Left lung (tissue), 10 donors: Measurements from ENCODE around the gene NR5A2. TPM values are rescaled to one million over a fixed set of nuclear protein-coding genes. Genes with fewer than 3 reads are reported as not detected.

Experiments used
- ATAC-seq: fragments of 200-7000 bp; cut with Tn5 transposase; one replicate; pipeline ENCODE4 v1.9.1; 2020; ENCODE audit warnings: moderate library complexity
- DNase-seq, 4 donors: peaks; one replicate each; pipeline ENCODE4 v3.0.0-alpha.2; 2013 to 2020
- H3K27ac ChIP-seq, 2 donors: fragments of 200-600 bp; sonication (generic) in 1 of 2; one replicate each; pipeline versions ENCODE4 v1.5.0 to v1.8.0; 2020 to 2021
- H3K27me3 ChIP-seq, 2 donors: fragments of 200-600 bp; sonication (generic) in 1 of 2; one replicate each; pipeline versions ENCODE4 v1.5.0 to v1.8.0; 2020 to 2021
- H3K36me3 ChIP-seq, 2 donors: fragments of 200-600 bp; sonication (generic) in 1 of 2; one replicate each; pipeline versions ENCODE4 v1.5.0 to v1.8.0; 2020 to 2021
- H3K4me1 ChIP-seq, 2 donors: fragments of 200-600 bp; one replicate each; pipeline ENCODE4 v1.8.0; 2021
- H3K4me3 ChIP-seq, 2 donors: fragments of 200-600 bp; sonication (generic) in 1 of 2; one replicate each; pipeline versions ENCODE4 v1.5.0 to v1.8.0; 2020 to 2021; ENCODE audit warnings: mild to moderate bottlenecking in 1 of 2
- H3K9me3 ChIP-seq, 2 donors: fragments of 200-600 bp; sonication (generic) in 1 of 2; one replicate each; pipeline versions ENCODE4 v1.5.0 to v1.8.0; 2020 to 2021
- intact Hi-C, 2 donors: fragments of 100-400 bp; cut with DNase I; formaldehyde crosslinking; loops; one replicate each; pipeline versions ENCODE4 v1.11.2 to v1.14.2; 2022
- polyA plus RNA-seq, 6 donors: library from polyadenylated mRNA; unstranded; fragments of 120-200 nt; gene quantifications; one replicate each; pipeline ENCODE4 v1.2.1, GENCODE V29; 2013; ENCODE audit not compliant: insufficient read length in 6 of 6
- total RNA-seq, 2 donors: library from RNA; stranded (reverse); fragmentation: NEBNext Ultra II Directional; extraction: Animal tissue kit (Norgen Biotek cat#: 25700); gene quantifications; one replicate each; pipeline ENCODE4 v1.2.1, GENCODE V29; 2021
- TF ChIP-seq, protein P1 (sequence below), 2 donors: fragments of 200-600 bp; sonication (generic) in 1 of 2; IDR thresholded peaks; one replicate each; pipeline versions ENCODE4 v1.5.0 to v1.8.0; 2021; ENCODE audit warnings: antibody characterized with exemption in 2 of 2
- donor health status: DM: no; HTN: yes; CAD: no.
- donor health status: DM: no; HTN: no; CAD: no.

The NR5A2 gene
- total and polyA plus RNA-seq, 8 donors: 2.8 to 10.7 (median 8.2) TPM

DNA sequence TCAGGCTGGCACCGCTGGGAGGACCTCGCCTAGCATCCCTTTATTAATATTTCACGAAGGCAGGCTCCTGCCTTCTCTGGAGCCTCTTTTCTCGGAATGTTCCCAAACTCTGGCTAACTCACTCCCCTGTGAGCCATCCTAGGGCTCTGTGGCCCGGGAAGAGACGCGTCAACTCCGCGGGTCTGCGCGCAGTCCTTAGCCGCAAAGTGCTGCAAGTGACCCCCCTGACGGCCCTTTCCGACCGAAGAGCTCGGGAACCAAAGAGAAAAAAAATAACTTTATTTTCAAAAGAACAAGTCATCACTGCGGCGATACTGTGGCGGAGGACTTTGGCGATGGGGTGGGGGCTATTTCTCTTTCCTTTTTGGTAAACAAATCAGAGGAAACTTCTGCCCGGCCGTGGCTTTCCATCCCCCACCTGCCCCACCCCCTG, 14.6 kb downstream of the NR5A2 start:
- H3K4me1 ChIP-seq: peaks cover 13 to 37% of the 10 kb centered on the region in 2 donors
- TF ChIP-seq, protein P1, sequence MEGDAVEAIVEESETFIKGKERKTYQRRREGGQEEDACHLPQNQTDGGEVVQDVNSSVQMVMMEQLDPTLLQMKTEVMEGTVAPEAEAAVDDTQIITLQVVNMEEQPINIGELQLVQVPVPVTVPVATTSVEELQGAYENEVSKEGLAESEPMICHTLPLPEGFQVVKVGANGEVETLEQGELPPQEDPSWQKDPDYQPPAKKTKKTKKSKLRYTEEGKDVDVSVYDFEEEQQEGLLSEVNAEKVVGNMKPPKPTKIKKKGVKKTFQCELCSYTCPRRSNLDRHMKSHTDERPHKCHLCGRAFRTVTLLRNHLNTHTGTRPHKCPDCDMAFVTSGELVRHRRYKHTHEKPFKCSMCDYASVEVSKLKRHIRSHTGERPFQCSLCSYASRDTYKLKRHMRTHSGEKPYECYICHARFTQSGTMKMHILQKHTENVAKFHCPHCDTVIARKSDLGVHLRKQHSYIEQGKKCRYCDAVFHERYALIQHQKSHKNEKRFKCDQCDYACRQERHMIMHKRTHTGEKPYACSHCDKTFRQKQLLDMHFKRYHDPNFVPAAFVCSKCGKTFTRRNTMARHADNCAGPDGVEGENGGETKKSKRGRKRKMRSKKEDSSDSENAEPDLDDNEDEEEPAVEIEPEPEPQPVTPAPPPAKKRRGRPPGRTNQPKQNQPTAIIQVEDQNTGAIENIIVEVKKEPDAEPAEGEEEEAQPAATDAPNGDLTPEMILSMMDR (IDR thresholded peaks at IDR 0.05): no peak
- H3K36me3 ChIP-seq: no peaks in the 10 kb centered on the region
- peaks cover 97 to 100% of the 10 kb centered on the region in 2 donors for H3K27me3 ChIP-seq
- ATAC-seq: no peak
- H3K4me3 ChIP-seq: peak overlapping the region in 1 of 2 donors; percentile 50
- H3K9me3 ChIP-seq: no peaks in the 10 kb centered on the region
- intact Hi-C loops: no loop called here
- H3K27ac ChIP-seq: peak overlapping the region; percentile 33 to 57
- DNase-seq: no peak

DNA sequence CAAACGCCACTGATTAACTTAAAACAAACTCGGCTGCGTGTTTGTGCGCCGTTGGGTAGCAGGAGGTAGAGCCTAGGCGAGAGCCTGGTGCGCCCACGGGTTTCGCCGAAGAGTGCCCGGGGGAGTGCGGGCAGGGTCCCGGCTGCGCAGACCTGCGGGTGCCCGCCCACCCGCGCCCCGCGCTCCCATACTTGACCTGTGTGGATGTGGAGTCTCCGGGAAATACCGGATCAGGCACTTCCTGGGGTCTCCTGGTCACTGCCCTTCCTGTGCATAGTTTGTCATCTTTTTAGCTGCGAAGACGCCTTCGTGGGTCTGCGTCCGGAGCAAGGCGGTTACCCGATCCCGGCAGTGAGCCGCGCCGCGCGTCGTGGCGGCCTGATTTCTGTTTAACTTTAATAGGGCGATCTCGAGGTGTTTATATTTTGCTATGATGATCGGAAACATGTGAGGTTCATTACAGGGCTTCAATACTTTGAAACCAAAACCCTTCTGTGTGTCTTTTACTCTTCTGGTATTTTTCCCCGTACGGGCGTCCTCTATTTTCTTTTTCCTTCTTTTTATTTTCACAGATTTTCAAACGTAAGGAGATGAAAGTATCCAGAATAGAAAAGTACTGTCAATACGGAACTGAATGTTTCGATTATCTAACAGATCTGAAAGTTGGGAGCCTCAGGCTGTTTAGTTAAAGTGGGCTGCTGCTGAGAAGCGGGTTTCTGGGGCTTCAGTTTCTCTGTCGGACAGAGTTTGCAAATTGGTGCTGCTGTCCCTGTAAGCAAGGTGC, 15.2 kb downstream of the NR5A2 start:
- intact Hi-C loops: no loop called here
- ATAC-seq (no peak), DNase-seq (no peak)
- no peaks in the 10 kb centered on the region for H3K9me3 ChIP-seq
- H3K4me3 ChIP-seq: peak overlapping the region; percentile 5 to 50
- H3K4me1 ChIP-seq: peaks cover 13 to 37% of the 10 kb centered on the region in 2 donors
- peak overlapping the region; percentile 33 to 57 for H3K27ac ChIP-seq
- H3K27me3 ChIP-seq: peaks cover 94 to 100% of the 10 kb centered on the region in 2 donors
- TF ChIP-seq, protein P1 (IDR thresholded peaks at IDR 0.05): no peak
- H3K36me3 ChIP-seq: no peaks in the 10 kb centered on the region

DNA sequence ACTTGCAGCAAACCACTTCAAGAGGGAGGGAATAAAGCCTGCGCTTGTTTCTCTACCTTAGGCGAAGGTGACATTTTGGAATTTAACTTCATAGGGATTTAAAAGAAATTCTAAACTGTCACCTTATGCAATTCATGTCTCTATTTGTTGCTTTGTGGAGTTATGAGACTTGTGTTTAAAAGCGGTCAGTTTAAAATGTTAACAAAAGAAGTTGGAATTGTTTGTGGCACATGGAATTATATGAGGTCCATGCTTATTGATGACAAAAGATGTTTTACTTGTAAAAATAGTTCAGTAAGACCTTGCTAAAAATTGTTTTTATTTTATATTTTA, 15.8 kb downstream of the NR5A2 start:
- ATAC-seq: no peak
- TF ChIP-seq, protein P1 (IDR thresholded peaks at IDR 0.05): no peak
- intact Hi-C loops: no loop called here
- no peak for DNase-seq
- H3K36me3 ChIP-seq: no peaks in the 10 kb centered on the region
- no peaks in the 10 kb centered on the region for H3K9me3 ChIP-seq
- H3K4me1 ChIP-seq: peaks cover 13 to 37% of the 10 kb centered on the region in 2 donors
- H3K27ac ChIP-seq: no peak overlapping the region
- H3K27me3 ChIP-seq: peaks cover 91 to 96% of the 10 kb centered on the region in 2 donors
- H3K4me3 ChIP-seq: peak overlapping the region; percentile 5 to 50

- intact Hi-C loops: no loop called here
- Histone ChIP-seq H3K9me3 (no peaks in the 10 kb centered on the region), H3K27ac (no peak overlapping the region), H3K27me3 (peaks cover 66 to 71% of the 10 kb centered on the region in 2 donors), H3K4me3 (no peak overlapping the region), H3K36me3 (no peaks in the 10 kb centered on the region), H3K4me1 (peaks cover 0 to 11% of the 10 kb centered on the region in 2 donors)
- DNase-seq (no peak), ATAC-seq (no peak)
- TF ChIP-seq, protein P1 (IDR thresholded peaks at IDR 0.05): no peak
These were observed 18.6 kb downstream of the NR5A2 start for GRCh38 chr1:200046115-200046514.

GRCh38 chr1:200048244-200048643, 20.7 kb downstream of the NR5A2 start:
- no peak overlapping the region for H3K4me3 ChIP-seq
- no peak overlapping the region for H3K27ac ChIP-seq
- H3K4me1 ChIP-seq: no peaks in the 10 kb centered on the region
- H3K9me3 ChIP-seq: no peaks in the 10 kb centered on the region
- TF ChIP-seq, protein P1 (IDR thresholded peaks at IDR 0.05): no peak
- intact Hi-C loops: no loop called here
- peaks cover 46 to 52% of the 10 kb centered on the region in 2 donors for H3K27me3 ChIP-seq
- H3K36me3 ChIP-seq: no peaks in the 10 kb centered on the region
- ATAC-seq (no peak), DNase-seq (no peak)
